NCI-H82 treated with DMSO at 0.1 percent for 48 hours (cell line): Measurements from ENCODE around the gene DBNDD2.

ENCODE experiments used
- DNase-seq: peaks from one replicate; lab custom pipeline; 2025; ENCODE audit not compliant: unreplicated experiment; lab: John Stamatoyannopoulos, UW

DBNDD2 gene

DNA sequence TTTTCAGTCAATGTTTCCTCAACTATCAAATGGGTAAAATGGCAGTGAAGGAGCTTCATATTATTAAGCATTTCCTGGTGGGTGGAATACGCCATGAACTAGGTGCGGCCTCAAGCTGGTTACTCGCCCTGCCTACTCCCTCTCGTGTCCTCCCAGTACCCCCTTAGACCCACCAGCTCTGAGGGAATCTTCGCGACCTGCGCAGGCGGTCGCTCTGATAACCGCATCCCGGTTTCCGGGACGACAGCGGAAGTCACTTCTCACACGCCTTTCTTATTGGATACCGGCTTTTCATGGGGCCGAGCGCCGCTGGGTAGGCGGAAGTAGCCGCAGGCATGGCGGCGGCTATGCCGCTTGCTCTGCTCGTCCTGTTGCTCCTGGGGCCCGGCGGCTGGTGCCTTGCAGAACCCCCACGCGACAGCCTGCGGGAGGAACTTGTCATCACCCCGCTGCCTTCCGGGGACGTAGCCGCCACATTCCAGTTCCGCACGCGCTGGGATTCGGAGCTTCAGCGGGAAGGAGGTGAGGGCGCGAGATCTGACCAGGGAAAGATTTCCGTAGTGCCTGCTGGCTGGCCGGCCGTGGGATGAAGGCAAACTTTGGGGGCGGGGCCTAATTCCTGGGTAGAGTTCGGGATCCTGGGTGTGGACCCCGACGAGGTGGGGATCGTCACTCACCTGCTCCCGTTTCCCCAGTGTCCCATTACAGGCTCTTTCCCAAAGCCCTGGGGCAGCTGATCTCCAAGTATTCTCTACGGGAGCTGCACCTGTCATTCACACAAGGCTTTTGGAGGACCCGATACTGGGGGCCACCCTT lies 7.9 kb downstream of the DBNDD2 start, which contains the start of gene PIGT:
Gene PIGT (plus strand): TSS at position 320 of the 816 bp plus-strand sequence. CDS start 16 bp downstream, at position 336.
- peak; percentile 77 for DNase-seq

DNA sequence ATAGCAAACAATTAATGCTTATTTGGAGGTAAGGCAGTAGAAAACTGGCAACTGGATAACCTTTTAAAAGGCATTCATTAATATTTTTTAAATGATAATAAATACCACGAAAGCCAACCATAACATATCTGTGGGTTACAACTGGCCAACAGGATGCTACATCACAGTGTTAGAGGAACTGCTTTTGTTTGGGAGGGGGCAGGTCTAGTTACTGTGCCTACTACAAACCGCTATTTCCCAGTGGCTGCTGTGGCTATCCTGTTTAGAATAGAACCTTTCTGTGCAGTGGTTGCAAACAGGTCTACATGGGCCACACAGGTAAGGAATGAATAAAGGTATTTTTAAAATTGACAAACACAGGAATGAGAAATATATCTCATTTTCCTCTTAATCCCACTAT lies 8.8 kb downstream of the DBNDD2 start:
- DNase-seq: no peak

DNA sequence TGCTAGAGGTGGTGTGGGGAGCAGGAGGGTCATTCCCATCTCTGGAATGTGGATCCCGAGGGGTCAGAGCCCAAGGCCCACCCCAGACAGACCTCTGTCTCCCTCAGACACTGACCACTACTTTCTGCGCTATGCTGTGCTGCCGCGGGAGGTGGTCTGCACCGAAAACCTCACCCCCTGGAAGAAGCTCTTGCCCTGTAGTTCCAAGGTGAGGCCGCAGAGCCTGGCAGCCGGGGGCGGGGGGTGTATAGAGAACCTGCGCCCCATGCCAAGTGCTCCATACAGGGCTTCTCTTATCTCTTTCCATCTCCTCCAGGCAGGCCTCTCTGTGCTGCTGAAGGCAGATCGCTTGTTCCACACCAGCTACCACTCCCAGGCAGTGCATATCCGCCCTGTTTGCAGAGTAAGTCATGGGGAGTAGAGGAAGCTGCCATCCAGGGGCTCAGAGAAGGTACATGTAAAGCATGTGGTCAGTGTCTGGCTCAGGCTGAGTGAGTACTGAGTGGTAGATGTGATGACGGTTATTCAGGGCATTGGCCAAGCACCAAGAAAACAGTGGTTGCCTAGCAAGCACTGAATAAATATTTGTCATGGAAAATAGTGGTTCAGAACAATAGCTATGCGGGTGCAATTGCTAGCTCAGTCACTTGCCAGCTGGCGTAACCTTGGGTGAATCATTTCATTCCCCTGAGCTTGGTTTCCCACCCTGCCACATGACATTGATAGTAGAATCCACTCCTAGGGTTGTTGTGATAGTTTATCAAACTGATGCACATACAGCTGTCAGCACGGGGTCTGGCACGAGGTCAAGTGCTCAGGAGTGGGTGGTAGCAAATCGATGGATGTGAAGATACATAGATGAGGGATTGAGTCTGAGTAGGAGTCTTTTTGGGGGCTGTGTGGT lies 11.4 kb downstream of the DBNDD2 start:
- no peak for DNase-seq

DNA sequence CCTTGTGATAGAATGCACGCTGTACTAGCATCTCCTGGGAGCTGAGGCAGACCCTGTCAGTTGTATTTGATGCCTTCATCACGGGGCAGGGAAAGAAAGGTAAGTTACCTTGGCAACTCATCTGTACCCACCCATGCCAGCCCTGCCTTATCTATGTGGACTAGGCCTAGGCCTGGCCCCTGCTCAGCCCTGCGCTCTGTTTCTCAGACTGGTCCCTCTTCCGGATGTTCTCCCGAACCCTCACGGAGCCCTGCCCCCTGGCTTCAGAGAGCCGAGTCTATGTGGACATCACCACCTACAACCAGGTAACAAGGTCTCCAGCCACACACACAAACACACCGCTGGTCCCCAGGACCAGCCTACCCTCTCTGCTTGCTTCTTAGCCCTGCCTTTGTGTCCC lies 12.0 kb downstream of the DBNDD2 start:
- DNase-seq: no peak

DNA sequence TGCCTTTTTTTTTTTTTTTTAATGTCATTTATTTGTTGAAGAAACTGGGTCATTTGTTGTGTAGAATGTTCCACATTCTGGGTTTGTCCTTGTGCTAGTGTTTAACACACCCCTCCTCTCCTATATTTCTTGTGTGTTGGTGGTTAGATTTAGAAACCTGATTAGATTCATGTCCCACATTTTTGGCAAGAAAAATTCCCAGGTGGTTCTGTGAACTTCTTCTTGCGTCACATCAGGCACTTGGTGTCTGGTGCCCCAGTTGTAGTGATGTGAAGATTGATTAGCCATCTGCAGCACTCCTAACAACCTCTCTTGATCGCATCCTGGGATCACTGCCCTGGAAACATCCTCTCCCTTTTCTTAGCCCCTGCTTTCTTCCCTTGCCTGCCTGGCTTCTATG lies 15.6 kb downstream of the DBNDD2 start:
- no peak for DNase-seq

DNA sequence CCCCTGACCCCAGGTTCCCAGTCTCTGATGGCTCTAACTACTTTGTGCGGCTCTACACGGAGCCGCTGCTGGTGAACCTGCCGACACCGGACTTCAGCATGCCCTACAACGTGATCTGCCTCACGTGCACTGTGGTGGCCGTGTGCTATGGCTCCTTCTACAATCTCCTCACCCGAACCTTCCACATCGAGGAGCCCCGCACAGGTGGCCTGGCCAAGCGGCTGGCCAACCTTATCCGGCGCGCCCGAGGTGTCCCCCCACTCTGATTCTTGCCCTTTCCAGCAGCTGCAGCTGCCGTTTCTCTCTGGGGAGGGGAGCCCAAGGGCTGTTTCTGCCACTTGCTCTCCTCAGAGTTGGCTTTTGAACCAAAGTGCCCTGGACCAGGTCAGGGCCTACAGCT lies 17.5 kb downstream of the DBNDD2 start:
- DNase-seq: no peak

DNA sequence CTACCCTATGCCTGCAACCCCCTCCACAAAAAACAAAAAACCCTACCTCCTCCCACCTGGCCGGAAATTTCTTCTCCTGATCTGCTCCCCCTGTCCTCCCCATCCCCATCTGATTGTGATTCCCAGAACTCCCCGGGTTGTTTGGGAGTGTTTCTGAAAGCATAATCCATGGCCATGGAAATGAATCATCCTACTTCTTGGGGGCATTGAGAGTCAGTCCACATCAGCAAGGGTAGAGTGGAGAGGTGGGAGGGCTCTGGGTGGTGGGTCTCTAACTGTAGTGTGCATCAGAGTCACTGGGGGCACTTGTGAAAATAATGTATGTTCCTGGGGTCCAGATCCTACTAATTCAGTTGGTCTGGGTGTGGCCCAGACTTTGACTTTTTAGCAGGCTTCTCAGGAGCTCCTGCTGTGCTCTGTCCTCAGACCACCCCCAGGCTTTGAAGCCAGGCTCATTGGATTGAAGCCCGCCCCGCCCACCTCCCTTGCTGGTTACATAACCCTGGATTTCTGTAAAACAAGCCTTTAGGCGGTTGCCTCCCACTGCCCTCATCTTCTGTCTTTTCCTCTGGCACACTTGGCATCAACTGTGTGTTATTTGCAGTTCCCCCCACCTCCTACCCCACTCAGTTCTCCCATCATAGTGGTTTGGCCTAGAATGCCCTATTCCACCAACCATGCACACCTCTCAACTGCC lies 18.4 kb downstream of the DBNDD2 start:
- DNase-seq: no peak

DNA sequence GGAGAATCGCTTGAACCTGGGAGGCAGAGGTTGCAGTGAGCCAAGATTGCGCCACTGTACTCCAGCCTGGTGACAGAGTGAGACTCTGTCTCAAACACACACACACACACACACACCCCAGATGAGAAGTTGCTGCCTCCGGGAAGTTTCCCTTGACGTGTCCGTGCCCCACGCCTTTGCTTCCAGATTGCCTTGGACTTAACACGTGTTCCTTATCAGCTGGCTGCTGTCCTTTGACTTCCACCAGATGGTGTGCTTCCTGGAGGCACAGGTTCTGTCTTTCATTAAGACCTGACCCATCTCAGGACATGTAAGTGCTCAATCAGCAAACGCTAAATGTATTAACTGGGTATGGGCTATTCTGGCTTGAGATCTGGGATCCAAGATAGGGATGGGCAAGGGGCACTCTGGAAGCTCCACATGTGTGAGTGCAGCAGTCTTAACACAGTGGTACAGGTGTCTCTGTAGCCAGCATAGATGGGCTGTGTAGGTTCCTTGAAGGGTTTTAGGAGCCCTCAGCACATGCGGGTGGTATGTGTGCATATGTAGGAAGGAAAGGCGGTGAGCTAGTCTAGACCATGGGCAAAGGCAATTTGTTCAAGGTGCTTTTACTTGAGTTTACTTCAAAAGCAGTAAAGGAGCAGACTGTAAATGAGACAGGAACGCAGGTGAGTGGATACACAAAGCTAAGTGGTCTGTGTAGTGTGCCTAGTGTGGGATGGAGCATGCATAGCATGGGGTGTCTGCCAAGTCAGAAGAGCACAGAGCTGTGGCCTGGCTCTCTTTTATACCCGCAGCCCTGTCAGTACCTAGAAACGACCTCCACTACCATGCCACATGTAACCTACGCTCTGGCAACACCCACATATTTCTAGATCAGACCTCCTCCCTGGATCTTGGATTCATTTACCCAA lies 19.4 kb downstream of the DBNDD2 start:
- no peak for DNase-seq

DNA sequence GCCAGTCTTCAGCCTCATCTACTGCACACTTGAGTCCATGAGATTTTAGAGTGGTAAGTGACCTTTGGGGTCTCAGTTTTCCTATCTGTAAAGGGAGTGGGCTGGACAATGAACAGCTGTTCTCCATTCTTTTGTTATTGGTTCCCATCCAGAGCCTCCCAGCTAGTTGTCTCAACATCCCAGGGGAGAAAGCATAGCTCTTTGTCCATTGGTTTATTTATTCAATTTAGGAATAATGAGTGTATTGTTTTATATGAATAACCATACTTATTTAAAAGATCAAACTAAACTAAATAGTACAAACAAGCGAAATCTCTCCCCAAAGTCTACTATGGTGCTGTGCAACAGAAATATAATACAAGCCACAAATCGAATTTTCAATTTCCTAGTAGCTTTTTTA lies 21.5 kb downstream of the DBNDD2 start:
- DNase-seq: no peak

DNA sequence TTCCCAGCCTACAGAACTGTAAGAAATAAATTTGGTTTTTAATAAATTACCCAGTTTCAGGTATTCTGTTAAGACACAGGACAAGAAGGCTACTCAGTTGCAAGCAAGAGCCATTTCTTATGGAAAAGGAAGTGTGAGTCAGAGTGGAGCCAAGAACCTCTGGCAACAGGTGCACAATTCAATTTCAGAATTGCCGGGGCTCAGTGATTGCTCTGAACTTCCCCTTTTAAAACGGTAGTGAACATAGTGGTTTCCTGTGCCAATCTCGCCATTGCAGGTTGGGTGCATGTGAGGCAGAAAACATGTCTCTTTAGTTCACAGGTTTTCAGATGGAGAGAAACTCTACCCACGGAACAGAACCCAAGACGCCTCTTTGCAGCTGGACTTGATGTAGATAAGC lies 24.2 kb downstream of the DBNDD2 start:
- no peak for DNase-seq

DNA sequence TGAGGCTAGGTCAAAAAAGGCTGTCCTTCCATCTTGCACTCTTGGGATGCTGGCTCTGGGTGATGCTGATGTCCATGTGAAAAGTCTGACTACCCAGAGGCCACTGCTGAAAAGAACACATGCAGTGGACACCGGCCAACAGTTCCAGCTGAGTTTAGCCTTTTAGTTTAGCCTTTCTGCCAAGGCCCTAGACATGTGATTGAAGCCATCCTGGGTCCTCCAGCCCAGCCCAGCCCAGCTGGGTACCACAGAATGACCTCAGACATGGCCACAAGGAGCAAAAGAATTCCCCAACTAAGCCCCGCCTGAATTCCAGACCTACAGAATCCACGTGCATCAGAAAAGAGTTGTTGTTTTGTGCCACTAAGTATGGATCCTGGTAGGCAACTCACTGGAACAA lies 25.2 kb downstream of the DBNDD2 start:
- DNase-seq: no peak

DNA sequence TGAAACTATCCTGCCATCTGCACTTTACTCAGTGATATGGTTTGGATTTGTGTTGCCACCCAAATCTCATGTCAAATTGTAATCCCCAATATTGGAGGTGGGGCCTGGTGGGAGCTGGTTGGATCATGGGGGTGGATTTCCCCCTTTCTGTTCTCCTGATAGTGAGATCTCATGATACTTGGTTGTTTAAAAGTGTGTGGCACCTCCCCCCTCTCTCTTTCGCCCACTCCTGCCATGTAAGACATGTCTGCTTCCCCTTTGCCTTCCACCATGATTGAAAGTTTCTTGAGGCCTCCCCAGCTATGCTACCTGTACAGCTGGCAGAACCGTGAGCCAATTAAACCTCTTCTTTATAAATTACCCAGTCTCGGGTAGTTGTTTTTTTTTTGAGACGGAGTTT lies 25.9 kb downstream of the DBNDD2 start:
- no peak for DNase-seq

DNA sequence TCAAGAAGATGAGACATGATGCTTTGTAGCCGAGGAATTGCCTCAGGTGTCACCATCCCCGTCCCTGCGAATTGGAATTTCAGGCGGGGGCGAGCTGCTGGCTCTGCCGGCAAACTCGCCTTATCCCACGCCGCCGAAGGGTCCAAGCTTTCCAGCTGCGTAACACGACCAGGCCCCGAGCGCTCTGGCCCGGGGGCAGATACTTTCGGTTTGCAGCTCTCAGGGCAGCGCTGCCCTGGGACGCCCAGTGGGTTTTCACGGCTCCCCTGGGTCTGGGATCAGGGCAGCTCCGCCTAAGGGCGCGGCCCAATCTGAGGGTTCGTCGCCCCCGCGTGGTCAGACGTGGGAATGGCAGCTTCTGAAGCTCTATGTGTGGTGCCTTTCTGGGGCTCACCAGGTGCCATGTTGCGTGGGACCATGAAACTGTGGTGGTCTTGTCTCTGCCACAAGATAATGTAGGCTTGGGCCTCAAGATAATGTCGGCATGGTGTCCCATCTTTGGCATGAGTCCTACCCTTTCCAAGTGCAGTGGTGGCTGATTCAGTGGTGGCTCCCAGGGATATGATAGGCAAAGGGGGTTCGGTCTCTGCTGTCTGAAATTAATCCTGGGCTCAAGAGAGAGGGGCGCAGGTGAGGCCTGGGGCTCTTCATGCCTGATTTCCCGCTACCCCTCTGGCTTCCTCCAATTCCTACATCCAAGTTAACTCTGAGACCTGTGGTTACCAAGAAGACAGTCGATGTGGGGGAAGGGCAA lies 28.8 kb downstream of the DBNDD2 start:
- DNase-seq: peak; percentile 19

DNA sequence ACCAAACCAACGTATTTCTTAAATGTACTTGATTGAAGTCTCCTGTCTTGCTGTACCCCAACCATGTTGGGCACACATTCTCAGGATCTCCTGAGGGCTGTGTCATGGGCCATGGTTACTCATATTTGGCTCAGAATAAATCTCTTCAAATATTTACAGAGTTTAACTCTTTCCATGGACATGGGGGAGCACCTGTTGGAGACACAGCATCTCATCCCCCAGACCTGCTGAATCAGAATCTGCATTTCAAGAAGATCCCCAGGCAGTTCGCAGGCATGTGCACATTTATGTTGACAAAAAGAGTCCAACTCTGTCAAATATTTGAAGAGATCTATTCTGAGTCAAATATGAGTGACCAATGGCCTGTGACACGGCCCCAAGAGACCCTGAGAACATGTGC lies 32.3 kb downstream of the DBNDD2 start:
- no peak for DNase-seq

DNA sequence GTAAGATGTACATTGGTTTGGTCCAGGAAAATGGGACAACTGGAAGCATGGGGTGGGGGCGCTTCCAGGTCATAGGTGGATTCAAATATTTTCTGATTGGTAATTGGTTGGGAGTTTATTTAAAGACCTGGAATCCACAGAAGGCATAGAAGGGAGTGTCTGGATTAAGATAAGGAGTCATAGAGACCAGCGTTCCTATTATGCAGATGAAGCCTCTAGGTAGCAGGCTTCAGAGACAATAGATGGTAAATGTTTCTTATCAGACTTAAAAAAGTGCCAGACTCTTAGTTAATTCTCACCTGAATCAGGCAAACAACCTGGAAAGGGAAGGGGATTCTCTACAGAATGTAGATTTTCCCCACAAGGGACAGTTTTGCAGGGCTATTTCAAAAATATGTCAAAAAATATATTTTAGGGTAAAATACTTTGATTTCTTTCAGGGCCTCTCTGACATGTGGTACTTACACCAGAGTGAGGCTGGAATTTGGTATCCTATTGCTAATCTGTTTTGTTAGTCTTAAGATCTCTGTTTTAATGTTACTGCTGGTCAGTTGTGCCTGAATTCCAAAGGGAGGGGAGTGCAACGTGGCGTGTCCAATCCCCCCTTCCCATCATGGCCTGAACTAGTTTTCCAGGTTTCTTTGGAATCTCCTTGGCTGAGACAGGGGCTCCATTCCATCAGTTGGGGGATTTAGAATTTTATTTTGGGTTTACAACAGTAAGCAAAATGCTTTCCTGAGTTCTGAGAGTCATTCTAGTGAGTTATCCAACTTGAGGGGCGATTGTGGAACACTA lies 33.0 kb downstream of the DBNDD2 start:
- no peak for DNase-seq

DNA sequence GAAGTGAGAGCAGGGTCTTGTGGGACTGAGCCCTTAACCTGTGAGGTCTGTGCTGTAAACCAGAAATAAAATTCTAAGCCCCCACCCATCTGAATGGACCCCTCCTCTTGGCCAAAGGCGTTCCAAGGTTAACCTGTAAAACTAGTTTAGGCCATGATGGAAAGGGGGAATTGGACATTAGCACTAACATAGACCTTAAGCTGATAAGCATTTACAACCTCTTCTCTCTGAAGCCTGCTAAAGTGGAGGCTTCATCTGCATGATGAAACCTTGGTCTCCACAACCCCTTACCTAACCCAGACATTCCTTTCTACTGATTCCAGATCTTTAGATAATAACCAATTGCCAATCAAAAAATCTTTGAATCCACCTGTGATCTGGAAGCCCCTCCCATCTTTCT lies 33.7 kb downstream of the DBNDD2 start:
- DNase-seq: no peak

DNA sequence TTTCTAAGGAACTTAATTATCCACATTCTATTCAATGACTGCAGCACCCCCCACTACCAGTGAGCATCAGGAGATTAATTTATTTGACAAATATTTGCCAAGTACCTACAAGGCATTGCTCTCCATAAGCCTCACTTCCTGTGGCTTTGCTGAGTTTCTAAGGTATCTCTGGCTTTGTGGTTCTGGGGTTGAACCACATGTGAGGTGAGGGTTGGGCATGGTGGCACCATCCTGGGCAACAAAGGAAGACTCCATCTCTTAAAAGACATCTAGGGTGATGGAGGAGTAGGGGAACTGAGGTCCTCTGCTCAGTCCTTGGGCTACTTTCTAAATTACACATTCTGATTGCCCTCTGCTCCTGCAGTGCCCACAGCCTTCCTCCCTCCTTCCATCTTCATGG lies 36.0 kb downstream of the DBNDD2 start:
- DNase-seq: no peak

DNA sequence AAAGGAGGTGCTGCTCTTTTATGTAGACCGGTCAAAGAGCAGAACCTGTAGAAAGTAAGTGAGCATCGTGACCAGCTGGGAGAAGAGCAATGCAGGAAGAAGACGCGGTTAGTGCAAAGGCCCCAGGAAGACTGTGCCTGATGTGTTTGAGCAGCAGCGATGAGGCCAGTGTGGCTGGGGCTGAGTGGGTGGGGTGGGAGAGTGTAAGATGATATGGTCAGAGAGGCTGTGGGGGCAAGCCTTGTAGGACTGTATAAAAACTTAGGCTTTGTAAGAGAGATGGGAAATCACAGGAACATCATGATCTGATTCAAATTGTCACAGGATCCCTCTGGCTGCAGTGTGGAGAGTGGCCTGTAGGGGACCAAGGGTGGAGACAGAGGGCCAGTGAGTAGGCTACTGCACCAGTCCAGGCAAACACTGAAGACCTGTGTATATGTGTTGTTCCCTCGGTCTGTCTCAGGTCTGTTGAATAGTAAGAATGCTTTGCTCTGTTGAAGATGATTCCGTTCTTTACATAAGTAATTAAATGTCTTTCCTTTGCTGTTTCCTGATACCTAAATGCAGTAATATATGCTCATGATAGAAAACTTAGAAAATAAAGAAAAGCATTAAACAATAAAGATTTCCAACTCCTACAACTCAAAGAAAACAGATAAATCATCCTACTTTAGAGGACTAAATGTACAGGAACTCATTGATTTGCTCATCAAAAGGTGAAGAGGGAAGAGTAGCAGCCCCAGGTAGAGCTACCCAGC lies 37.9 kb downstream of the DBNDD2 start:
- DNase-seq: no peak
